SH-SY5Y (cell line): Measurements from ENCODE around the gene EPAS1.

ENCODE experiments used
- GATA2 ChIP-seq: IDR thresholded peaks from 2 replicates; pipeline ENCODE4 v1.6.1; 2011; ENCODE audit warnings: mild to moderate bottlenecking, low read depth, low read length
- GATA3 ChIP-seq: IDR thresholded peaks from 2 replicates; pipeline ENCODE4 v1.6.1; 2011; ENCODE audit warnings: low read depth, mild to moderate bottlenecking, low read length, moderate library complexity

DNA sequence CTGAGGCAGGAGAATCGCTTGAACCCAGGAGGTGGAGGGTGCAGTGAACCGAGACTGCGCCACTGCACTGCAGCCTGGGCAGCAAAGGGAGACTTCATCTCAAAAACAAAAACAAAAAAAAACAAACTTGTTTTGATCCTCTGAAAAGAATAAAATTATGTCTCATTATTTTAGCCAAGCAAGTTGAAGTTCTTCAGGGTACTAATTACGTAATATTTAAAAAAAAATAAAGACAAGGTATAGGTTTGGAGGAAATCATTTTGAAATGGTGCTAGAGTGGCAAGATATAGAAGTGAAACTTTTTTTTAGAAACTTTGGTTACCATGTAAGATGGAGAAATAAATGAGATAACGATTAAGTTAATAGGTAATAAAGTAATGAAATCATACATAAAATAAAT, 127.7 kb downstream of the EPAS1 start:
- no peak for TF ChIP-seq GATA3
- TF ChIP-seq GATA2: no peak
